HG02610 (cell line): ENCODE data around the gene STAT3.
"Not testable (repeated sequence)": the region's sequence is repeated elsewhere in the genome, so short reads cannot be mapped to it uniquely, and the experiment has no call there.

Experiments used
- ATAC-seq: cut with Tn5 transposase; IDR thresholded peaks from one replicate; pipeline ENCODE4 v1.9.1; 2021; ENCODE audit warnings: mild to moderate bottlenecking, moderate library complexity; ENCODE audit not compliant: unreplicated experiment

Gene STAT3

GRCh38 chr17:42317967-42318366, 70.3 kb downstream of the STAT3 start:
- ATAC-seq: not testable (repeated sequence)

- no peak for ATAC-seq
Measured at GRCh38 chr17:42317266-42317845, 70.9 kb downstream of the STAT3 start.

DNA sequence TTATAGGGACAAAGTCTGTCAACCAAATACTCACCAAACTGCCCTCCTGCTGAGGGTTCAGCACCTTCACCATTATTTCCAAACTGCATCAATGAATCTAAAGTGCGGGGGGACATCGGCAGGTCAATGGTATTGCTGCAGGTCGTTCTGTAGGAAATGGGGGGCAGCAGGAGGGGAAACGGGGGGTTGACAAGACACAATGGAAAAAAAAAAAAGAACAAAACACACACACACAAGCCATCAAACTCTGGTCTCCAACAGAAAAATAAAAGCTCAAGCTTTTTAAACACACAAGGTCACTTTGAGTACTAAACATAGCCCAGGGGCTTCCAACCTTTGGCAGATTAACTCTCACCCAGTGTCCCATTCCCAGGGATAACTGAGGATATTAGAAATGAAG, 71.5 kb downstream of the STAT3 start:
- ATAC-seq: no peak

GRCh38 chr17:42315402-42316156, 72.7 kb downstream of the STAT3 start:
- no peak for ATAC-seq

- no peak for ATAC-seq
Measured at GRCh38 chr17:42313773-42314566, 74.3 kb downstream of the STAT3 start.

DNA sequence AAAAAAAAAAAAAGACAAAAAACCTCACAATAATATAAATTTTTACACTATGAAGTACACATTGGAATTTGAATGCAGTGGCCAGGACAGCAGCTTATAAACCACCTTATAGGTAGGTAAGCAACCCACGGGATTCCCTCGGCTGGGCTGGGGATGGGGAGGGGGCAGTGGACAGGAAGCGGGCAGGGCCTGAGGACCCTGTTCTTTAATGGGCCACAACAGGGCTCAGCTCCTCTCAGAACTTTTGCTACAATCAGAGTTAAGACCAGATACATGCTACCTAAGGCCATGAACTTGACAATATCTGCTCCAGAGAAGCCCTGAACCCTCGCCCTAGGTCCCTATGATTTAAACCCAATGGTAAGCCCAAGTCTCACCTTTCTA, 74.9 kb downstream of the STAT3 start:
- ATAC-seq: no peak

- ATAC-seq: no peak
Measured at GRCh38 chr17:42312285-42313130, 75.7 kb downstream of the STAT3 start.

DNA sequence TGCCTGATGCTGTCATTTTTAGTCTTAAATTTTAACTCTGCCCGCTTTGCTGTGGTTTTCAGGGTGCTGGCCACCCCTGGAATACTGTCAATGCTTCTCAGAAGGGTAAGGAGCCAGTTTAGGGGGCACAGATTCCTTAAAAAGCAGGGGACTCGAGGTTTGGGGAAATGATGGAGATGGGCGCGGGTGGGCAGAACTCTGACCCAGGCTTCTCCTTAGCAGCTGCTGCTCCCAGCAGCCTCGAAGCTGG, 76.3 kb downstream of the STAT3 start:
- no peak for ATAC-seq

DNA sequence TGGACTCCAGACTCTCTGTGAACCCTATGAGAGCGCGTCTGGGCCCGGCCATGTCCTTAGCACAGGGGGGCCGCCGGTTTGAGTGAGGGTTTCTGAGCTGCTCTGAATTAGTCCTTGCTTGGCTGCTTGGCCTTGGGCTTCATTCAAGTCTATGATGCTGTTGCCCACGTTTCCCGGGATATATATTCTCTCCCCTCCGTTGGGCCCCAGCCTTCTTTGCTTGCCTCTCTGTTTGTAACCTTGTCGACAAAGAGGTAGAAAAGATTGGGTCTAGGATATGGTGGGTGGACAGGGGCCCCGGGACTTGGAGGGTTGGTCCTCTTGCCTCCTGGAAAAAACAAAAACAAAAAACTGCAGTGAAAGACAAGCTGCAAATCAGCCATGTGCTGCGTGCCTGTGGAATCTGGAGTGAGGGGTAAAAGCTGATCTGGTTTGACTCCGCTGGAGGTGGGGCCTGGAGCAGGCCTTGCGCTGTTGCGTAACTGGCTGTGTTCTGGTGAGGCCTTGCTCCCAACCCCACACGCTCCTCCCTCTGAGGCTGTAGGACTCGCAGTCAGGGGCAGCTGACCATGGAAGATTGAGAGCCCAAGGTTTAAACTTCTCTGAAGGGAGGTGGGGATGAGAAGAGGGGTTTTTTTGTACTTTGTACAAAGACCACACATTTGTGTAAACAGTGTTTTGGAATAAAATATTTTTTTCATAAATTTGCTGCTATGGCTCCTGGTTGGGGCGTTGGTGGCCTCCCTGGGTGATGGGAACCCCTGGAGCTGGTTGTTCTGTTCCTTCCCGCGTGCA, 76.8 kb downstream of the STAT3 start:
- no peak for ATAC-seq

DNA sequence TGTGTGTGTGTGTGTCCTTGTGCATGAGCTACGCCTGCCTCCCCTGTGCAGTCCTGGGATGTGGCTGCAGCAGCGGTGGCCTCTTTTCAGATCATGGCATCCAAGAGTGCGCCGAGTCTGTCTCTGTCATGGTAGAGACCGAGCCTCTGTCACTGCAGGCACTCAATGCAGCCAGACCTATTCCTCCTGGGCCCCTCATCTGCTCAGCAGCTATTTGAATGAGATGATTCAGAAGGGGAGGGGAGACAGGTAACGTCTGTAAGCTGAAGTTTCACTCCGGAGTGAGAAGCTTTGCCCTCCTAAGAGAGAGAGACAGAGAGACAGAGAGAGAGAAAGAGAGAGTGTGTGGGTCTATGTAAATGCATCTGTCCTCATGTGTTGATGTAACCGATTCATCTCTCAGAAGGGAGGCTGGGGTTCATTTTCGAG, 77.4 kb downstream of the STAT3 start:
- ATAC-seq: no peak

- ATAC-seq: no peak
Measured at GRCh38 chr17:42309986-42310786, 78.1 kb downstream of the STAT3 start.

- no peak for ATAC-seq
Measured at GRCh38 chr17:42309142-42309541, 79.1 kb downstream of the STAT3 start.

- no peak for ATAC-seq
Measured at GRCh38 chr17:42308446-42308845, 79.8 kb downstream of the STAT3 start.

- ATAC-seq: no peak
Measured at GRCh38 chr17:42307362-42307927, 80.8 kb downstream of the STAT3 start.

GRCh38 chr17:42306385-42306667, 81.9 kb downstream of the STAT3 start:
- ATAC-seq: no peak

GRCh38 chr17:42305543-42306384, 82.5 kb downstream of the STAT3 start:
- ATAC-seq: no peak

GRCh38 chr17:42305031-42305330, 83.3 kb downstream of the STAT3 start:
- ATAC-seq: not testable (repeated sequence)

DNA sequence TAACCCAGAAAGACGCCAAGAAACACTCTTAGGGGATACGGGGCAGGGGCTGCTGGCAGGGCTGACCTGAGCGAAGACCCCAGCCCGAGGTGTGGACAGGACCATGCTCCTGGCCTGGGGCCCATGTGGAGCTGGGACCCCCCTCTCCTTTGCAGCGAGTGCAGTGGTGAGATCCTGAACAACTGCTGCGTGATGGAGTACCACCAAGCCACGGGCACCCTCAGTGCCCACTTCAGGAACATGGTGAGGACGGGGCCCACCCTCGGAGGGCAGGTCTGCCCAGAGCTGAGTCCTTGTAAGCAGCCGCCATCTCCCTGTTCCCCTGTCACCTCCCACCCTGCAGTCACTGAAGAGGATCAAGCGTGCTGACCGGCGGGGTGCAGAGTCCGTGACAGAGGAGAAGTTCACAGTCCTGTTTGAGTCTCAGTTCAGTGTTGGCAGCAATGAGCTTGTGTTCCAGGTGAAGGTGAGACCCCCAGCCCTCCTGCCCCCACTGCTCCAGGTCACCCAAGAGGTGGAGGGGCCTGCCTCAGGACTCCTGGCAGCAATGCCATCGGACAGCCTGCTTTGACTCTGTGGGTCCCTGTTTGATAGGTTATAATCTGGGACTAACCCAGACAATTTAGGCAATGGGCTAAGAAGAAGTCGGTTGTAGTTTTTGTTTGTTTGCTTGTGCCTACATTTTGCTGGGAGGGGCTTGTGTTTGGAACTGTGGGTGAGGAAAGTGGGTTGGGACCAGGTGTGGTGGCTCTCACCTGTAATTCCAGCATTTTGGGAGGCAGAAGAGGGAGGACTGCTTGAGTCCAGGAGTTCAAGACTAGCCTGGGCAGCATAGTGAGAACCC, 83.8 kb downstream of the STAT3 start:
- ATAC-seq: no peak
